ENCODE data around the gene CTDSP2.

GRCh38 chr12:57808351-57808750 is 38.2 kb downstream of the CTDSP2 start:
- TF ChIP-seq CTCF (IDR thresholded peaks at IDR 0.05) (no peak), ZFX (IDR thresholded peaks at IDR 0.05; ENCODE audit: borderline replicate concordance) (no peak)

Data from 22Rv1 (cell line).